Measurements from ENCODE around the gene TSPAN14. TPM values are rescaled to one million over a fixed set of nuclear protein-coding genes. Genes with fewer than 3 reads are reported as not detected.
A peak's percentile ranks its signal among the peaks of the same experiment; 100 is the strongest.

Gene TSPAN14
- total RNA-seq, 2 experiments from 2014 or later, result 167 to 168 TPM

GRCh38 chr10:80529604-80530003 lies 75.5 kb downstream of the TSPAN14 start:
- no peaks in the 10 kb centered on the region for H3K36me3 Mint-ChIP-seq (ENCODE audit: low read depth)
- Histone ChIP-seq H3K27ac (ENCODE audit: low read depth in 1 of 2, low read length in 2 of 2) (peak overlapping the region; percentile 2 to 73), H3K4me1 (ENCODE audit: insufficient read depth, low read length) (peaks cover 76% of the 10 kb centered on the region), H3K27me3 (ENCODE audit: control insufficient read depth in 1 of 2, insufficient read depth in 2 of 2, low read length in 2 of 2) (no peaks in the 10 kb centered on the region), H3K4me3 (ENCODE audit: low read length) (no peak overlapping the region), H3K36me3 (ENCODE audit: insufficient read depth, low read length) (peaks cover 7% of the 10 kb centered on the region), H3K9me3 (ENCODE audit: control insufficient read depth in 1 of 2, insufficient read depth in 1 of 2, low read length in 2 of 2) (no peaks in the 10 kb centered on the region)
- H3K27ac Mint-ChIP-seq, result peak overlapping the region; percentile 89
- no peaks in the 10 kb centered on the region for H3K27me3 Mint-ChIP-seq
- intact Hi-C loops (cut with DNase I, micrococcal nuclease), result loop anchor here in 1 of 2 experiments (2.0 kb wide), 1 partner anchor 147 kb away; no protein-coding TSS in a partner anchor
- CTCF ChIA-PET, result interaction anchor here (0.8 to 2.6 kb wide), 3 partner anchors 24 to 152 kb away, joined by 3 to 5 read pairs (median 4); no protein-coding TSS in a partner anchor
- ATAC-seq (ENCODE audit: poor library complexity) (peak; percentile 88), DNase-seq (peak; percentile 37 to 80 (median 62))
- H3K9me3 Mint-ChIP-seq, result no peaks in the 10 kb centered on the region
- POLR2A ChIA-PET, result interaction anchor here (1.5 kb wide), 1 partner anchor 25 kb away, joined by 5 read pairs; no protein-coding TSS in a partner anchor
- H3K4me3 Mint-ChIP-seq, result peak overlapping the region; percentile 78
- peaks cover 80% of the 10 kb centered on the region for H3K4me1 Mint-ChIP-seq (ENCODE audit: low read depth)
- TF ChIP-seq CTCF (IDR thresholded peaks at IDR 0.05), result no peak

DNA sequence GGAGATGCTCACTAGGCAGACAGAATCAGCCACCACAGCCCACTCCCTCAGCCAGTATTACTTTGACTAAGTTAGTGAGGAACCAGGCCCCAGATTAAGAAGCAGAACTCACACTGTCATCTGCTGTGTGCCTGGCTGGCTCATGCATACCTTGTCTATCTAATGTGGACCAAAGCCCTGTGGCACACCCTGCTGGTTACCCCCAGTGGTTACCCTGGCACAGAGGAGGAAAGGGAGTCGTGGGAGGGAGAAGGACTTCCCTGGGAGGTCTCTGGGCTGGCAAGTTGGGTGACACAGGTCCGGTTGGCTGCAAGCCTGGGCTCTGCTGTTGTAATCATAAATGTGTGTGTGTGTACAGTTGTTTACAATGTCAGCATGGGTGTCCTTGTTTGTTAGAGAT lies 76.1 kb downstream of the TSPAN14 start:
- Mint-ChIP-seq H3K27me3 (no peaks in the 10 kb centered on the region), H3K9me3 (no peaks in the 10 kb centered on the region), H3K36me3 (ENCODE audit: low read depth) (no peaks in the 10 kb centered on the region), H3K27ac (peak overlapping the region; percentile 89), H3K4me1 (ENCODE audit: low read depth) (peaks cover 74% of the 10 kb centered on the region), H3K4me3 (peak overlapping the region; percentile 78)
- peak; percentile 49 for TF ChIP-seq CTCF (IDR thresholded peaks at IDR 0.05)
- Histone ChIP-seq H3K27me3 (ENCODE audit: control insufficient read depth in 1 of 2, insufficient read depth in 2 of 2, low read length in 2 of 2) (no peaks in the 10 kb centered on the region), H3K9me3 (ENCODE audit: control insufficient read depth in 1 of 2, insufficient read depth in 1 of 2, low read length in 2 of 2) (no peaks in the 10 kb centered on the region), H3K27ac (ENCODE audit: low read depth in 1 of 2, low read length in 2 of 2) (peak overlapping the region in 1 of 2 donors; percentile 4), H3K36me3 (ENCODE audit: insufficient read depth, low read length) (peaks cover 6% of the 10 kb centered on the region), H3K4me3 (ENCODE audit: low read length) (no peak overlapping the region), H3K4me1 (ENCODE audit: insufficient read depth, low read length) (peaks cover 73% of the 10 kb centered on the region)
- ATAC-seq (ENCODE audit: poor library complexity) (peak; percentile 66), DNase-seq (peak in 10 of 14 experiments; percentile 27 to 75 (median 46))
- CTCF ChIA-PET, result interaction anchor here (1.0 to 2.6 kb wide), 3 partner anchors 19 to 152 kb away, joined by 4 to 5 read pairs (median 4); no protein-coding TSS in a partner anchor
- POLR2A ChIA-PET, result interaction anchor here (1.4 to 1.5 kb wide), 3 partner anchors 25 to 86 kb away, joined by 4 to 6 read pairs (median 5); no protein-coding TSS in a partner anchor
- intact Hi-C loops (cut with DNase I, micrococcal nuclease), result loop anchor here in 1 of 2 experiments (2.0 kb wide), 1 partner anchor 147 kb away; no protein-coding TSS in a partner anchor

GRCh38 chr10:80530816-80531215 lies 76.7 kb downstream of the TSPAN14 start:
- Histone ChIP-seq H3K9me3 (ENCODE audit: control insufficient read depth in 1 of 2, insufficient read depth in 1 of 2, low read length in 2 of 2) (no peaks in the 10 kb centered on the region), H3K4me3 (ENCODE audit: low read length) (no peak overlapping the region), H3K27ac (ENCODE audit: low read depth in 1 of 2, low read length in 2 of 2) (peak overlapping the region; percentile 4 to 21), H3K27me3 (ENCODE audit: control insufficient read depth in 1 of 2, insufficient read depth in 2 of 2, low read length in 2 of 2) (no peaks in the 10 kb centered on the region), H3K4me1 (ENCODE audit: insufficient read depth, low read length) (peaks cover 67% of the 10 kb centered on the region), H3K36me3 (ENCODE audit: insufficient read depth, low read length) (peaks cover 6% of the 10 kb centered on the region)
- ATAC-seq (ENCODE audit: poor library complexity) (no peak), DNase-seq (peak in 3 of 14 experiments; percentile 35 to 44 (median 38))
- Mint-ChIP-seq H3K4me1 (ENCODE audit: low read depth) (peaks cover 74% of the 10 kb centered on the region), H3K27me3 (no peaks in the 10 kb centered on the region), H3K9me3 (no peaks in the 10 kb centered on the region), H3K27ac (peak overlapping the region; percentile 89), H3K4me3 (peak overlapping the region; percentile 44), H3K36me3 (ENCODE audit: low read depth) (peaks cover 4% of the 10 kb centered on the region)
- CTCF ChIA-PET, result interaction anchor here (1.1 to 2.6 kb wide), 3 partner anchors 20 to 153 kb away, joined by 3 to 5 read pairs (median 4); no protein-coding TSS in a partner anchor
- POLR2A ChIA-PET, result interaction anchor here (1.4 kb wide), 2 partner anchors 25 to 86 kb away, joined by 4 to 6 read pairs; no protein-coding TSS in a partner anchor
- intact Hi-C loops (cut with DNase I, micrococcal nuclease), result loop anchor here in 1 of 2 experiments (2.0 kb wide), 1 partner anchor 148 kb away; no protein-coding TSS in a partner anchor
- TF ChIP-seq CTCF (IDR thresholded peaks at IDR 0.05), result no peak
